Measurements from ENCODE around the gene TECPR1. TPM values are rescaled to one million over a fixed set of nuclear protein-coding genes. Genes with fewer than 3 reads are reported as not detected.

The TECPR1 gene
- total RNA-seq, 1 experiment from 2014 or later = 12.9 TPM

DNA sequence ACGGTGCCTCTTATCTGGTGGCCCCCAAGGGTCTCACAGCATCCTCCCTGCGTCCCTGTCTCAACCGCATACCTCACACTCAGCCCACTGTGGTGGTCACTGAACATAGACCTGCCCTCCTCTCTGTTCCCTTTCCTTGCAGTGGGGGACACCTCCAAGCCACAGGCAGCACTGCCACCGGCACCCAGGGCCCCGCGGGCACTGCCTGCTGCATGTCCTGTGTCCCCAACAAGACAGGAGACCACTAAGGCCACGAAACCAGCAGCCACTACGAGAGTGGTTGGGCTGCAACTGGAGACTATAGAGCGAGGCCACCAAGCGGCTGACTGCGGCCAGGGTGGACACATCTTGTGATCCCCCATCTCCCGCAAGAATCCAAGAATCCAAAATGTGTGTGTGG, 44.8 kb upstream of the TECPR1 start:
- H3K36me3 Mint-ChIP-seq (ENCODE audit: insufficient read depth, unreplicated experiment) = peaks cover 50% of the 10 kb centered on the region
- intact Hi-C loops (cut with micrococcal nuclease; ENCODE audit: unreplicated experiment) = loop anchor here (5.0 kb wide), 1 partner anchor 545 kb away; no protein-coding TSS in a partner anchor
- no peak overlapping the region for H3K27ac Mint-ChIP-seq (ENCODE audit: unreplicated experiment)
- no peak for TF ChIP-seq CTCF (IDR thresholded peaks at IDR 0.05; ENCODE audit: unreplicated experiment)
- H3K4me1 Mint-ChIP-seq (ENCODE audit: low read depth, unreplicated experiment) = no peaks in the 10 kb centered on the region
- DNase-seq = no peak
- CTCF ChIA-PET = no interaction called here
- H3K27me3 Mint-ChIP-seq (ENCODE audit: unreplicated experiment) = no peaks in the 10 kb centered on the region
- H3K9me3 Mint-ChIP-seq (ENCODE audit: low read depth, unreplicated experiment) = no peaks in the 10 kb centered on the region
- no peak overlapping the region for H3K4me3 Mint-ChIP-seq (ENCODE audit: low read depth, unreplicated experiment)
- BruUV-seq (replicated peaks) = no TSS peak

- Mint-ChIP-seq H3K27me3 (ENCODE audit: unreplicated experiment) (no peaks in the 10 kb centered on the region), H3K4me1 (ENCODE audit: low read depth, unreplicated experiment) (no peaks in the 10 kb centered on the region), H3K36me3 (ENCODE audit: insufficient read depth, unreplicated experiment) (peaks cover 54% of the 10 kb centered on the region), H3K4me3 (ENCODE audit: low read depth, unreplicated experiment) (no peak overlapping the region), H3K27ac (ENCODE audit: unreplicated experiment) (no peak overlapping the region), H3K9me3 (ENCODE audit: low read depth, unreplicated experiment) (no peaks in the 10 kb centered on the region)
- intact Hi-C loops (cut with micrococcal nuclease; ENCODE audit: unreplicated experiment) = loop anchor here (5.0 kb wide), 1 partner anchor 547 kb away; no protein-coding TSS in a partner anchor
- no TSS peak for BruUV-seq (replicated peaks)
- CTCF ChIA-PET = no interaction called here
- no peak for TF ChIP-seq CTCF (IDR thresholded peaks at IDR 0.05; ENCODE audit: unreplicated experiment)
- no peak for DNase-seq
These were observed 43.6 kb upstream of the TECPR1 start for GRCh38 chr7:98295467-98296192.

GRCh38 chr7:98294798-98295382, 42.9 kb upstream of the TECPR1 start:
- Mint-ChIP-seq H3K4me3 (ENCODE audit: low read depth, unreplicated experiment) (no peak overlapping the region), H3K4me1 (ENCODE audit: low read depth, unreplicated experiment) (no peaks in the 10 kb centered on the region), H3K27ac (ENCODE audit: unreplicated experiment) (no peak overlapping the region), H3K36me3 (ENCODE audit: insufficient read depth, unreplicated experiment) (peaks cover 50% of the 10 kb centered on the region), H3K27me3 (ENCODE audit: unreplicated experiment) (no peaks in the 10 kb centered on the region), H3K9me3 (ENCODE audit: low read depth, unreplicated experiment) (no peaks in the 10 kb centered on the region)
- DNase-seq = peak; percentile 68
- TF ChIP-seq CTCF (IDR thresholded peaks at IDR 0.05; ENCODE audit: unreplicated experiment) = peak; percentile 60
- intact Hi-C loops (cut with micrococcal nuclease; ENCODE audit: unreplicated experiment) = loop anchor here (5.0 kb wide), 1 partner anchor 547 kb away; no protein-coding TSS in a partner anchor
- CTCF ChIA-PET = interaction anchor here (1.1 kb wide), 1 partner anchor 124 kb away, joined by 3 read pairs; no protein-coding TSS in a partner anchor
- no TSS peak for BruUV-seq (replicated peaks)

DNA sequence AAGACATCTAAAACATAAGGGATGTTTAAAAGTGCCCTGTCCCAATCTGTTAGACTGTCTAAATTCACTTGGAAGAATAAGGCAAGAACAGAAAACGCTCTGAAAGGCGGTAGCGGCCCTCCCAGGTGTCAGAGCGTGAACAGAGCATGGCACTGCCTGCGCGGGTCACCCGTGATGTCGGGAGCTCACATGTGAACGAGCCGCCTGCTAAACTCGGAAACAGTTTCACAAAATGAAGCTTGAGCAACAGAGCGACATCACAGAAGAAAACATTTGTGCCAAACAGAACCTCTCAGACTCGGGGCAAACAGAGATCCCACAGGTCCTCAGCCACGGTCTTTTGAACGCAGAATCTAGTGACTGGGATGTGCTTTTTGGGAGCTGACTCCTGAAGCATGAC, 42.3 kb upstream of the TECPR1 start:
- H3K36me3 Mint-ChIP-seq (ENCODE audit: insufficient read depth, unreplicated experiment) = peaks cover 56% of the 10 kb centered on the region

More for the DNA sequence above, 42.3 kb upstream of the TECPR1 start:
- Mint-ChIP-seq H3K27ac (ENCODE audit: unreplicated experiment) (no peak overlapping the region), H3K4me3 (ENCODE audit: low read depth, unreplicated experiment) (no peak overlapping the region), H3K27me3 (ENCODE audit: unreplicated experiment) (no peaks in the 10 kb centered on the region), H3K4me1 (ENCODE audit: low read depth, unreplicated experiment) (no peaks in the 10 kb centered on the region), H3K9me3 (ENCODE audit: low read depth, unreplicated experiment) (no peaks in the 10 kb centered on the region)
- CTCF ChIA-PET = interaction anchor here (1.1 kb wide), 1 partner anchor 125 kb away, joined by 3 read pairs; no protein-coding TSS in a partner anchor
- DNase-seq = no peak
- TF ChIP-seq CTCF (IDR thresholded peaks at IDR 0.05; ENCODE audit: unreplicated experiment) = no peak
- BruUV-seq (replicated peaks) = no TSS peak
- intact Hi-C loops (cut with micrococcal nuclease; ENCODE audit: unreplicated experiment) = no loop called here

Data from Calu3 (cell line).